Daoy (cell line): ENCODE results near the gene AATF. TPM values are rescaled to one million over a fixed set of nuclear protein-coding genes. Genes with fewer than 3 reads are reported as not detected.
A peak's percentile ranks its signal among the peaks of the same experiment; 100 is the strongest.

Source experiments
- DNase-seq: peaks from one replicate; pipeline ENCODE4 v3.0.0-alpha.2; 2015; ENCODE audit warnings: low read depth
- total RNA-seq: library from RNA; depleted of rRNA; stranded (reverse); fragments of >200 nt; shearing (Covaris generic); gene quantifications from 2 replicates; pipeline ENCODE4 v1.2.3, GENCODE V29; 2014

AATF gene
- total RNA-seq, 1 experiment from 2014 or later, result 106 TPM

DNA sequence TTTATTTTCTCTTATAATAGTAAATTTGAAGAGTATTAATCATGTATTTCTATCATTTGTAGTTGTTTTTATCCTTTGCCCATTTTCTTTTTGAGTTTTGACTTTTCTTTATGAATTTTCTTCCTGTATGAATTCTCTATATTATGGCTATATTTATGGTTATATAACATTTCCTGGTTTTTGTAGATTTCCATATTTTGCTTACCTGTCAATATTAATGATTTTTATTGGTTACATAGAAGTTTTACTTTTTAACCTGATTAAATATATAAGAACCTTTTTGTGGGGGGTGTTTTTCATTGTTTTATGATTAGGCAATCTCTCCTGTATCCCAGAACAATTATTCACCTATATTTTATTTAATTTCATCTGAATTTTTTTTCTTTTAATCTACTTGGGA is 93.2 kb downstream of the AATF start:
- DNase-seq, result no peak

DNA sequence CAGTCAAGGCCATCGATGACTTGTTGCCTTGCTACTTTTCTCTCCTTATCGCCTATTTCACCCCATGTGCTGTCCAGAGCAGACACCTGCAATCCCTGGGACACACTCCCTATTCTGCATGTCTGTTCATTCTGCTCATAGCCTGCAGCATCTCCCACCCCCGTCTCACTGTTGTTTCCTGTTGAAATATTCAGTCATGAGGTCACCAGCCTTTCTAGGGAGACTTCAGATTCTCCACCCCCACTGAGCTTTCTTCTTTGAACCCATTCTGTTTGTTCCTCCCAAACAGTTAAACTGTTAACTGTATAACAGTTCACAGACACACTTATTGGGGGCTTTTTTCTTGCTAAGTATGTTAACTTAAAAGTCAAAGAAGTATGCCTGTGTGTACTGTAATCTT is 94.4 kb downstream of the AATF start:
- DNase-seq, result no peak

DNA sequence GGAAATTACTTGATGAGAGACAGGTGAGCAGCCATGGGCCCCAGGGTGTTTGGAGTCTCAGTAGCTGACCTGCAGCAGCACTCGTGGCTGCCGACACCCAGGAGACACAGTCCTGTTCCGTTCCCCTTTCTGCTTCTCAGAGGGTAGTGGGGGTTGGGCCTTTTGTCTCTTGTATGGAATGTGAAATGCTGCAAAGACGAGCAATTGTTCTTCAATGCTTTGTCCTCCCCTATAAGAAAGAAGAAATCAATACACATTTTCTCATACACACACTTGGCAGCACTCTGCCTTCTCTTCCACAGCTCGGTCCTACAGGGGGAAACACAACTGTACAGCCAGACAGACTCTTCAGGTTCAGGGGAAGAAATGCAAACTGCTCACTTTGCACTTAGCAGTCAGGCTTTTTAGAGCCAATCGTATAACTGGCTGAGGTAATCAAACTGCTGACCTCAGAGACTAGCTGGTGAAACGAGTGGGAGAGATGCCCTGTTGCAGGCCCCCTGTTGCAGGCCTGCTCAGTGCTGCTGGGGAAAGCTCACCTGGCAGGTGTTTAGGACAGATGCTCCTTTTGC is 96.7 kb downstream of the AATF start:
- no peak for DNase-seq

DNA sequence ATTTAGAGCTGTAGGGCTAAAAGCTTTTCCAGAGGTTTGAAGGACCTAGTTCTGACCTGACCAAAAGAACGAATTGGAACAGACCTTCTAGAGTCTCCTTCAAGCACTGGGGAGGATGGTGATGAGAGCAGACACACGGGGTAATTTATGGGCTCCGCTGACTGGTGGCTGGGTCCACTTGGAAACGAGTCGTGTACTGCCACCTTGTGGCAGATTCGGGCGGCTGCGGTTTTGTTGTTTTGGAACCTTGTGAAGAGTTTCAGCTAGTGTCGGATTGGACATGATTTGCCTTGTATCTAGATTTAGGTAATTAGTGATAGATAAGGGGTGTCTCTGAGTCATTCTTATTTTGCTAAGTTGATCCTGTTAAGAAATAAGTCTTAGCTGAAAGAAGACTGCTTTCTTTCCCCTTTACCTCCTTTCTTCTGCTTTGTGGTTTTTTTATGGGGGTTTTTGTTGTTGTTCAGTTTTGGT is 98.9 kb downstream of the AATF start:
- DNase-seq, result peak; percentile 67

DNA sequence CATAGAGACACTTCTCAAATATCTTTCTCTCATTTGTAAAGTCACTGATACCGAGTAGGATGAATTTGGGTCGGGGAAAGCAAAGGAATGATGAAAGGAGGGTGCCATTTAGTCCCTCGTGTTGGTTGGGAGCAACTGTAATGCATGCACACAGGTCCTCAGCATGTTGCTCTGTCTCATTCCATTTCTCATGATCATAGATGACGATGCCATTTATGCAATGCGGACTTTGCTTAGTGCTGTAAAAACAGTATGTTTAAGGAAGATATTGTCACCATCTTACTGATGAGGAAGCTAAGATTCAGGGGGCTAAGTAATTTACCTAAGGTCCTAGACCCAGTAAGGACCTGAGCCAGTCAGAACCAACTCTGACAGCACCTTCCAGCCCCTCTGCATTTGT is 100.1 kb downstream of the AATF start:
- DNase-seq, result no peak

DNA sequence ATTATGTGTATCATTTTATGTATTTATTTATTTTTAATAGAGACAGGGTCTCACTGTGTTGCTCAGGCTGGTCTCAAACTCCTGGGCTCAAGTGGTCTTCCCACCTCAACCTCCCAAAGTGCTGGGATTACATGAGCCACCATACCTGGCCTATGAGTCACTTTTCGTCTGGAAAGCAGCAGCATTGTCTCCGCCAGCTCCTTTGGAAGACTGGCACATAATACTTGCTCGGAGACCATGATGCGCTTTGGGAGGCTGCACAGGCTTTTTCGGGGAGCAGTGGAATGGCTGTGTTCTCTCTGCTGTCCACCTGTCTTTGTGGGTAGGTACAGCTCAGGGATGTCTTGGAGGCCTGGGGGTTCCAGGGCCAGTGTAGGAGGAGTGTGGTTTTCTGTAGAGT is 102.2 kb downstream of the AATF start:
- peak; percentile 29 for DNase-seq

DNA sequence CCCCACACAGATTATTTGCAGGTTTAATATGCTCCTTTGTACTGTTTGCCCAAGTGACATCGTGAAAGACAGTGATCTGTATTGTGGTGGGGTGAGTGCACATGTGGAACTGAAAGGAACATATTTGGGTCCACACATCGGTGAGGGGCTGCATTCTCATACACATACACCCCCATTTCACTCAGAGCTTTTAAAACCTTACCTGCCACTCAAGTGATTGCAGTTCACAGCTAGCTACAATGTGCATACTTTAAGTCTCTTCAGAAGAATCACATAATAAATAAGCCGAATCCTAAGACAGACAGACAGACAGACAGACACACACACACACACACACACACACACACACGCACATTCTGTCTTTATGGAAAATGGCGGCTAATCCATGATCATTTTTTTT is 102.6 kb downstream of the AATF start:
- DNase-seq, result no peak

DNA sequence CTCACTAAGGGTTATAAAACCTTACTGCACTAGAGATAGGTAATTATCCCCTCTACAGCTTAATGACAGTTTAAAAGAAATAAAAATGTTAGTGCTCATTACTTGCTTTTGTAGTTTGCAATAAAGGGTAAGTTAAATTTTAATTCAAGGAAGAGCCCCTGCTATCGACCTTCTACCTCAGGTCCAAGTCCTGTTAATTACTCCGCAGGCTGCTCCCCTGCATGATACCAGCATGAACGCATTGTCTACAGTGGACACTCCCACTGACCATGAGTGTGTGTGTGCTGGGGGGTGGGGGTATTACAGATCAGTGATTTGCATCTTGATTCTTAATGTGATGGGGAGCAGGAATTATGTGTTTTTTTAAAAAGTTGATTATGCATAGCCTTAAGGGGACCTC is 103.1 kb downstream of the AATF start:
- DNase-seq, result no peak

DNA sequence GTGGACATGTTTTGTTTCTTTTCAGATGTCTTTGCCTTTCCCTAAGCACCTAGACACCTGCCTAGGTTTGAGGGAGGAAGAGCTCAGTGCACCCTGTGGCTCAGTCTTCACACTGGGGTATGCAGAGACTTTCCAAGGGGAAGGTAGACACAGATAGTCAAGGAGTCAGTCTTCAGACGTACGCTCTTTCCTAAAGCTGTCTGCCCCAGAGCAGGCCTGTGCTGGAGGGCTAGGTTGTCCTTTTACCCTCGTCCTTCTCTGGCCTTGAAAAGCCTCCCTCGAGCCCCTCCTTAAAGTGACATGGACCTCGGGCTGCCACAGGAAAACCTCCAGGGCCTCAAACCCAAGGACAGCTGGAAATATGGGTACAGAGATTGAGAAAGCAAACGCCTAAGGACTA is 103.7 kb downstream of the AATF start:
- DNase-seq, result no peak

DNA sequence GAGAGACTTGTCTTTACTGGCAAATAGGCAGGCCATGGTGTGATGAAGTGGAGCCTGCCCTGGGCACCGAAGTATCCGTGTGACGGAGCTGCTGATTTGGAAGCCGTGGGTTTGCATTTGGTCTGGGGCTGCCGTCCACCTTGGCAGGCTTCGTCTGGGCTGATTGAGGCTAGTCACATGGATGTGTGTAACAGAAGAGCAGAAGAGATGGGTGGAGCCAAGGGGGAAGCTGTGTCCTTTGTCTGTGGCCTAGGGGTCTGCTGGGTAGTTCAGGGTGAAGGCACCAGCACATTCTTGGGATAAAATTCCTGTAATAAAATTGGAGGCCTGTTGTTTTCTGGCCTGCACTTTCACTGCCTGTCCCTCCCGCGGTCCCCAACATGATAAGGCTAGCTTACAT is 106.1 kb downstream of the AATF start:
- DNase-seq, result no peak

DNA sequence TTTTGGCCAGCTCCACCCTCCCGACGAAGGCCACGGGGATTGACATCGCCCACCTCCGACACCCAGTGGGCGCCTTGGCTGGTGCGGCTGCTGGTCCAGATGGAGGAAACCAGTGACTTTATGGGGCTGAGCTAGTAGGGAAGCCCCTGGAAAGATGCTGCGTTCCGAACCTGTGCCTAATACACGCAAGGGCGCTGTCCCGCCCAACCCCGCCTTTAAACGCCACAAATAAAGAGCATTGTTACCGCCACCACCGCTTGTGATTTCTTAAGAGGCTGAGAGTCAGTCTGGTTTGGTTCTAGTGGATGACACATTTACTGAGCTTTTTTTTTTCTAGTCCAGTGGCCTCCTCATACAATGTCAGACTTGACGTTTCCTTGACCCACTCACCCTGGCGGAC is 107.9 kb downstream of the AATF start:
- DNase-seq, result no peak

DNA sequence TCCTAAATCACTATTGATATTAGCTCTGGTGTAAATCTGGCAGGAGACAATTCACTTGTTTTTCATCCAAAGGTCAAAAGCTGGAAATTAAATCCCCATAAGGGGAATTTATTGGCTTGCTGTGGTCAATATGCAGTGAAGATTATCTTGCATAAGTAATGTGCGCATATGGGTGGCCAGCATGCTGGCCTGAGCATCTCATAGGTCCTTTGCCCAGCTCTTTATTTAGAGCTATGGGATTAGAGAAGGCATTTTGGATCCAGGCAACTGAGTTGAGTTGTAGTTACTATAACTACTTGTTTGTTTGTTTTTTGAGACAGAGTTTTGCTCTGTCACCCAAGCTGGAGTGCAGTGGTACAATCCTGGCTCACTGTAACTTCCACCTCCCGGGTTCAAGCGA is 110.7 kb downstream of the AATF start:
- no peak for DNase-seq

DNA sequence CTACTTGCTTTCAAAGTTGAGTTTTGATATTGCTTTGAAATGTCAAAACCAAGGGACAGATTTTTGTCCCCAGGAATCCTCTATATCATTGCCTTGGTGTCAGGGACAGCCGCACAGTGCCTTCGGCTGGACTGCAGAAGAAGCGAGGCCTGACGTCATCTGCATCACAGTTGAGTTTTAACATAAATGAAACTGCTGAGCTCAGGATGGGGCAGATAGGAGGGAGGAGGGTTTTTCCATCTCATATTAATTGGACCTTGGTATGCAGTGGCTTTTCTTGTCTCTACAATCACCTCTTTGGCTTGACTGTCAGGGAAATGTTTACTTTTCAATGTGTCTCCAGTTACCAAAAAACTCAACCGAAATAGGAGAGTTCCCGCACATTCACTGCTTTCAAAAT is 111.3 kb downstream of the AATF start:
- no peak for DNase-seq

DNA sequence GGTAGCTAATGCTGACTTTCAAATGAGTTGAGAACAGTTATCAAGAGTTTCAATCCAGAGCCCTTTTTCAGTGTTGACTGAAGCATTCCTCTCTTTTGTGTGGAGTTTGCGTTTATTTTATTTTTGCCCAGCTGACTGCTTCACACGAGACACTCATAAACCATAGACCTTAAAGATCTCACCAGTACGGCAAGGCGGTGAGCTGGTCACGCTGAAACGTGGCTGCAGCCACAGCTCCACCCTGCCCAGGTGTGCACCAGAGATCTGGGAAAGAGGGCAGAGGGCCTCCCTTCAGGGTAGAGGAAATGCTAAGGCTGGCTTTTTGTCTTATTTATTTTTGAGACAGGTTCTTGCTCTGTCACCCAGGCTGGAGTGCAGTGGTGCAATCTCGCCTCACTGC is 112.2 kb downstream of the AATF start:
- no peak for DNase-seq

DNA sequence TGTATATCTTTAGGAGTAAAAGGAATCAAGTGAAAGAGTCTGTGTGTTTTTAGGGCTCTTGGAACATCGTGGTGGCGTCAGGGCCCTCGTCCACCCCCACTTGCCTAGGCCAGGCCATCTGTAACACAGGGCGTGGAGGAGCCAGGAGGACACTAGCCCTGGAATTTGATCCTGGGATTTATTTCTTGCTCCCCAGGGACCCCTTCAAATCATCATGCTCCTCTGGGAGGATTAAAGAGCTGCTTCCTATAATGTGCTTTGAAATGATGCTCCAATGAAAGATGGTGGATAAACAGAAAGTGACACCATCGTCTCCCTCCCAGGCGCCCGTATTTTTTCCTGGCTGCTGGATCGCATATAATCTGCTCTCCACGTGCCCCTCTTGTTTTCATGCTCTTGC is 113.3 kb downstream of the AATF start:
- DNase-seq, result no peak

DNA sequence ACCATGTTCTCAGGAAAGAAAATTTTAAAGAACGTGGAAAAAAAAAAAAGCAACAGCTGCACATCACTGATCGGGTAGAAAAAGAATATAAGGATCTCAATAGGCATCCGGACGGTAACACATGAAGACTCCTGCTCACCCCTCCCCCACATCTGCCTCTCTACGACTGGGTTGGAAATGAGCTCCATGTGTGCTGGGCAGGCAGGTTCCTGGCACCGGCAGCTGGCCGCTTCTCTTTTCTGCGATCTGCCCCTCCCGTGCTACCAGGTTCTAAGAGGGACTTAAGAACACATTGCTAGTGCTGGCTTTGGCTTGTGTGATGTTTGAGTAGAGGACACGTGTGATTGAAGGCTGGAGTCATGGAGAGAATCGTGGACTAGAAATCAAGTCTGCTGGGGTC is 115.5 kb downstream of the AATF start:
- DNase-seq, result no peak

DNA sequence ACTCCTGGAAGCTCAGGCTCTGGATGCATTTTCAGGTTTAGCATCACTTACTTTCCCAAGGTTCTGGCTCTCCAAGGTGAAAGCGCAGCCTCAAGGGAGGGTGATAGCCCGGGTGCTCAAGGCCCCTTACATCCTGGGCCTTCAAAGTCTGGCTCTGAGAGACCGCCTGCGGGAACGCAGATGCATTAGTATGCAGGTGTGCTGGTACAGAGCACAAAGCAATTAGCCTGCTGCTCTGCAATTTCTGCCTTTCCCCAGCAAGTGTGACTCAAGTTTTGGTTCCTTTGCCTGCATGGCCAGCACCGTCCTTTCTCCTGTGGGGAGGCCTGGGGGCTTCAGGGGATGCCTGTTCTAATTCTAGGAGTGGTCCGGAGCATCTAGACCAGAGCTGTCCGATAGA is 116.2 kb downstream of the AATF start:
- DNase-seq, result no peak

DNA sequence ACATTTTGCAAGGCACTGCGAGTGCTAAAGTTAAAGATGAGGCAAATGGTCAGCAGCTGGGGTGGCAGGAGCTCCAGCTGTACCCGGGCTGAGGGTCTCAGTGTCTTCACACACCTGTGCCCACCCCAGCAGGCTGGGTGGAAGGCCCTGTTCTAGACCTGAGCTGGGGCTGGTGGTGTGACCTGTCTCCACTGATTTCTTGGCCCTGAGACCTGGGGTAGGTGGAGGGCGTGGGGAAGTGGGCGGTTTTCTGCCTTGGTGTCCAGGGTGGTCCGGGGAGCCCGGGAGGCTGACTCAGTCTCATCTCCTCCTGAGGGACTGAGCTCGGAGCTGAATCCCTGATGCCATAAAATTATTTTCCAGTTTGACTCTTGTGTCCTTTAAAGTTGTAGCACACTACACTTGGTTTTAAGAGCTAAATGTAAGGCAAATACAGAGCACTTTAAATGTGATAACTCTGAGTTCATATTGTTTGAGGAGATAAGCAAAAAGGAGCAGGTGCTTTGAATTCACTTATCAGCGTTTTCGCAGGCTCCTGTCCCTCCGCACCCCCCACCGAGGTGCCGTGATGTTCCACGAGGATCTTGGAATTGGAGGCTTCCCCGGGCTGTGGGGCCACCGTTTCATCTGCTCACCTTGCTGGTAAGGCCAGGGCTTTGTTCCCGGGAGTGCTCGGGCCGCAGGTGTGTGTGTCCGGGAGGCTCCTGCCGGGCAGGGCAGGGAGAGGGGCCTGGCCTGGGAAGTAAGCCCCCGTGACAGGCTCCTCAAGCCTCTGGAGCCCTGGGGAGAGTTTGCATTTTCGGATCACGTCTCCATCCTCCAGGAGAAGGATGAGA is 117.0 kb downstream of the AATF start:
- DNase-seq, result no peak

DNA sequence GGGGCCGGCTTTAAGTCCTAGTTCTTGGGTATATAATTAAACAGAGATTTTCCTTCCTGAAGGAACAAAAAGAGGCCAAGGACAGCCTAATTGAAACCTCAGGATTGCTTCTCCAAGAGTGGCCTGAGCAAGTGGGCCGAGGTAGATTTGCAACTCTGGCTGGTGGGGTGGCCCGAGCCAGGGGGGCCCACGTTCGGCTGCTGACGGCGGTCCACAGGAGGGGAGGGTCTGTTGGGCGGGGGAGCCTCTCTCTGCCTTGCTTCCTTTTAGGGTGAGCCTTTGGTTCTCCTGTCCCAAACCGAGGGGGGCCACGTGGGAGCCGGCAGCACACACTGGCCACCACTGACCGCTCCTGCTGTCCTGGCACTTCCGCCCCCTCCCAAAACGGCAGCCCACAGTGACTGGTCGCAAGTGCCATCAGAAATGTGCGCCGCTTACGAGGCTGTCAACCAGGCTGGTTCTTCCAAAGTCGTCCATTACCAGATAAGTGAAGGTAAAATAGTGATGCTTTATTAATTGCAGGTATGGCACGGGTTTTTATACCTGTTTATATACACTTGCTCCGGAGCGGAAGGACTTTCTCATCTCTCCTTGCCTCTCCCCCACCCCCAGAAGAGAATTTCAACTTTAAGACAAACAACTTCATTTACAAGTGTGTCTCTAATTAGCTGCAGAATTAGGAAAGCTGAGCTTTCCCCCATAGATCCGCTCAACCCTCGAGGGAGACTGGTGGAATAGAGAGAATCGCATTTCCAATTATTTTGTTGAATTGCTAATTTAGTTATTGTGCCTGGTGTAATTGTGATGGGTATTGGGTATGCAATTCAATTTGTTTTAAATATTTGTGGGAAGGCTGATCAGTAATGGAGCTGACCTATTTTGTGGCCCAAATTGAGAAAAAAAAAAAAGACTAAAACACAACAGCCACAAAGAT is 117.8 kb downstream of the AATF start:
- no peak for DNase-seq

DNA sequence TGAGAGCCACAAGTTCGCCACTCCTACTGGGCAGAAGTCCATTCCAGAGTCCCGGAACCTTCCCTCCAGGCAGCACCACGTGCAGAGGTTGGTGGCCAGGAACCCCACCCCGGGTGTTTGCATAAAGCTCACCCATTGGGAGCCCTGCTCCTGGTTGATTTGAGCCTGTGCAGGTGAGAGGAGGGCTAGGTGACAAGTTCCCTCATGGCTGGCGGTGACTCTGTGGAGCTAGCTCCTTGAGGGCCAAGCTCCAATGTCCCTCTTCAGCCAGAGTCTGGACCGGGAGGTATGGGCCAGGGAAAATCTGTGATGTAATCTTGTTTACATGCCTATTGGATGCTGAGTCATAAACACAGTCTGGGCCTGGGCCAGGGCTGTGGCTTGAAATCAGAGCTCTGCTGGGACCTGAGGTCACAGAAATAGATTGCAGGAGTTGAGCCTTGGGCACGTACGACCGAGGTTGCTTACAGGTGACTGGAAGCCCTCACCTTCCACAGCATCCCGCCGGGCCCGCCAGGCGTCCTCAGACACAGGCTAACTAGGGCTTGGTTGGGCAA is 118.9 kb downstream of the AATF start:
- DNase-seq, result peak; percentile 65

DNA sequence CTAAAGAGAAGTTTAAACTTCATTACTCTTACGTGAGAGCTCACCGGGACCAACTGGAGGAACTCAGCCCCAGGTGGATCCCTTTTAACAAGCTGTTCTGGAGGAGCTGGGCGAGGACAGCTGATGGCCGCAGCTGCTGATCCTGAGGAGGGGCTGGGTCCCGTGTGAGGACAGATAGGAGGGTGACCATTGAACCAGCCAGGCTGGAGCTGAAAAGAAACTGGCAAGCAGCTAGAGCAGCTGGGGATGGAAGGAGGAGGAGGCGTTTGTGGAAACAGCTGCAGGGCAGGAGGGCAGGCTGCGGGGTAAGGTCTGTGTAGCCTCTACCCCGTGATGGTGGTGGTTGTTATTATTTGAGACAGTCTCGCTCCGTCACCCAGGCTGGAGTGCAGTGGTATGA is 119.5 kb downstream of the AATF start:
- no peak for DNase-seq

DNA sequence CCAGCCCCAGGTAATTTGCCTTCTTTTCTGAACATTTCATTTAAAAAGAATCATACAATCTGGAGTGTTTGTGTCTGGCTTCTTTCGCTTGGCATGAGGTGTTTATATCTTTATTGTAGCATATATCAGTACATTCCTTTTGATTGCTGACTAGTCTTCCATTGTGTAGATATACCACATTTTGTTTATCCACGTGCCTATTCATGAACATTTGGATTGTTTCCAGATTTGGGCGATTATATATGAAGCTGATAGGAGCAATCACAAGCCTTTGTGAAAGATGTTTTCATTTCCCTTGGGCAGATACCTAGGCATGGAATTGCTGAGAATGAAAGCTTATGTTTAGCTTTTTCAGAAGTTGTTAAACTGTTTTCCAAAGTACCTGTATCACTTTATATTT is 120.3 kb downstream of the AATF start:
- DNase-seq, result no peak
